K562 (cell line): ENCODE results near the gene NME7. TPM values are rescaled to one million over a fixed set of nuclear protein-coding genes. Genes with fewer than 3 reads are reported as not detected.
A peak's percentile ranks its signal among the peaks of the same experiment; 100 is the strongest.

Experiments used
- ATAC-seq: fragments of 200-7000 bp; cut with Tn5 transposase; 3 replicates; pipeline ENCODE4 v1.9.1; 2020; ENCODE audit warnings: moderate library complexity
- BruUV-seq: library from RNA; stranded (reverse); fragments of 400-500 nt; replicated peaks from 2 replicates; lab custom pipeline; 2021; lab: Mats Ljungman, UMichigan
- CTCF ChIA-PET: fragments of 300-600 bp; formaldehyde crosslinking; extraction: SDS; loops from one replicate; lab custom pipeline; 2021; ENCODE audit warnings: low intra/inter-chr PET ratio; lab: Yijun Ruan, JAX
- POLR2A ChIA-PET: fragments of 300-600, 350-650 bp; sonication (Branson Sonifier 250); formaldehyde crosslinking; extraction: SDS; loops from one replicate; lab custom pipeline; 2021; ENCODE audit warnings: antibody characterized with exemption, inconsistent platforms; lab: Yijun Ruan, JAX
- DNase-seq, 4 experiments: peaks; one replicate each; pipeline versions ENCODE4 v3.0.0 to v3.0.0-alpha.2; 2011 to 2018; ENCODE audit warnings: low spot score in 3 of 4, mixed read lengths in 3 of 4; ENCODE audit errors: extremely low read depth in 1 of 4
- FAIRE-seq: peaks from 2 replicates; lab custom pipeline; 2011; peaks lifted over from hg19 to GRCh38; lab: Jason Lieb, UNC
- H2AFZ ChIP-seq: 2 replicates; pipeline ENCODE4 v1.6.0; 2011; ENCODE audit warnings: low read depth, low read length, control low read depth, inconsistent platforms
- H3K27ac ChIP-seq: fragments of 200-600 bp; 3 replicates; pipeline ENCODE4 v1.8.0; 2011; ENCODE audit warnings: low read depth, mild to moderate bottlenecking, control low read depth, inconsistent platforms, low read length, moderate library complexity, mixed read lengths; ENCODE audit errors: extremely low read depth
- H3K27me3 ChIP-seq, 2 experiments: fragments of 300-600 bp in 1 of 2; 2 replicates in 1 of 2; 3 replicates in 1 of 2; pipeline versions ENCODE4 v1.6.0 to v1.8.0; 2011; ENCODE audit warnings: inconsistent platforms in 2 of 2, low read length in 2 of 2, mild to moderate bottlenecking in 1 of 2, mixed read lengths in 1 of 2, moderate library complexity in 1 of 2; ENCODE audit not compliant: control insufficient read depth in 2 of 2, insufficient read depth in 2 of 2
- H3K36me3 ChIP-seq: fragments of 300-600 bp; 3 replicates; pipeline ENCODE4 v1.8.0; 2011; ENCODE audit warnings: mild to moderate bottlenecking, low read length, inconsistent platforms; ENCODE audit not compliant: control insufficient read depth, insufficient read depth
- H3K4me1 ChIP-seq, 2 experiments: fragments of 200-600 bp in 1 of 2; replicated peaks in 1 of 2; 2 replicates in 1 of 2; 3 replicates in 1 of 2; pipeline versions ENCODE4 v1.5.1 to v1.8.0; 2011; ENCODE audit warnings: inconsistent platforms in 2 of 2, low read length in 2 of 2, mild to moderate bottlenecking in 1 of 2, mixed read lengths in 1 of 2, moderate library complexity in 1 of 2; ENCODE audit not compliant: control insufficient read depth in 2 of 2, insufficient read depth in 2 of 2
- H3K4me2 ChIP-seq: 2 replicates; pipeline ENCODE4 v1.6.1; 2011; ENCODE audit warnings: low read length, control low read depth, inconsistent platforms, mixed read lengths; ENCODE audit not compliant: insufficient read depth
- H3K4me3 ChIP-seq: fragments of 200-600 bp; sonication (generic), shearing (Covaris generic); 2 replicates; pipeline ENCODE4 v1.5.1; 2016; ENCODE audit warnings: control low read depth, inconsistent platforms
- H3K79me2 ChIP-seq: fragments of 200-600 bp; 3 replicates; pipeline ENCODE4 v1.8.0; 2011; ENCODE audit warnings: low read length, inconsistent platforms; ENCODE audit not compliant: control insufficient read depth, insufficient read depth
- H3K9ac ChIP-seq, 2 experiments: 2 replicates each; pipeline versions ENCODE4 v1.6.0 to v1.6.1; 2011; ENCODE audit warnings: low read depth in 2 of 2, low read length in 2 of 2, control low read depth in 1 of 2, inconsistent platforms in 1 of 2, mild to moderate bottlenecking in 1 of 2, mixed read lengths in 1 of 2; ENCODE audit not compliant: insufficient read depth in 1 of 2
- H3K9me1 ChIP-seq: one replicate; pipeline ENCODE4 v1.6.0; 2011; ENCODE audit warnings: inconsistent platforms, mild to moderate bottlenecking, low read length, moderate library complexity; ENCODE audit not compliant: control insufficient read depth, insufficient read depth
- H3K9me3 ChIP-seq: replicated peaks from 2 replicates; pipeline ENCODE4 v1.5.1; 2011; ENCODE audit warnings: low read depth, low read length, inconsistent platforms; ENCODE audit not compliant: control insufficient read depth, insufficient read depth
- H4K20me1 ChIP-seq: replicated peaks from 2 replicates; pipeline ENCODE4 v1.6.1; 2011; ENCODE audit warnings: low read length, inconsistent platforms, mixed read lengths; ENCODE audit not compliant: control insufficient read depth, insufficient read depth
- CBX8 ChIP-seq: fragments of 200-600 bp; sonication (generic); IDR thresholded peaks from 2 replicates; pipeline ENCODE4 v1.6.1; 2012; ENCODE audit warnings: borderline replicate concordance, mixed run types, low read depth, mild to moderate bottlenecking, moderate library complexity, mixed read lengths, low read length, control low read depth, inconsistent platforms; ENCODE audit not compliant: poor library complexity, severe bottlenecking; ENCODE audit errors: extremely low read depth
- GABPA ChIP-seq: fragments of 200-800 bp; sonication (Bioruptor generic); conservative IDR thresholded peaks from 2 replicates; pipeline ENCODE4 v1.6.1; 2016; ENCODE audit warnings: low read depth, missing genetic modification characterization, missing compliant biosample characterization
- KLF6 ChIP-seq: fragments of 250-450 bp; sonication (Bioruptor Pico); IDR thresholded peaks from 2 replicates; pipeline ENCODE4 v1.4.0; 2020; ENCODE audit warnings: mild to moderate bottlenecking, moderate library complexity, borderline replicate concordance
- MYNN ChIP-seq, 2 experiments: sonication (generic); formaldehyde crosslinking in 1 of 2; IDR thresholded peaks; 2 replicates each; pipeline versions ENCODE4 v1.5.0 to v1.6.1; 2016 to 2020; ENCODE audit warnings: antibody characterized with exemption in 1 of 2, missing genetic modification reagents in 1 of 2
- NUFIP1 ChIP-seq: fragments of 450-650 bp; IDR thresholded peaks from 2 replicates; pipeline ENCODE4 v1.6.1; 2018; ENCODE audit not compliant: partially characterized antibody
- PTRF ChIP-seq: fragments of 450-650 bp; IDR thresholded peaks from 2 replicates; pipeline ENCODE4 v1.6.1; 2016; ENCODE audit warnings: mild to moderate bottlenecking, missing genetic modification characterization, missing compliant biosample characterization
- TGIF2 ChIP-seq: sonication (generic); formaldehyde crosslinking; IDR thresholded peaks from 2 replicates; pipeline ENCODE4 v1.8.1; 2022; ENCODE audit warnings: mild to moderate bottlenecking, missing genetic modification reagents, moderate library complexity
- THRAP3 ChIP-seq: fragments of 450-650 bp; IDR thresholded peaks from 2 replicates; pipeline ENCODE4 v1.6.1; 2016; ENCODE audit warnings: mild to moderate bottlenecking, inconsistent platforms, borderline replicate concordance
- ZNF146 ChIP-seq: IDR thresholded peaks from one replicate; pipeline ENCODE4 v1.6.1; 2018; ENCODE audit warnings: missing compliant biosample characterization; ENCODE audit not compliant: unreplicated experiment
- ZNF165 ChIP-seq: fragments of 250-450 bp; sonication (Bioruptor Pico); IDR thresholded peaks from 2 replicates; pipeline ENCODE4 v1.4.0; 2020; ENCODE audit warnings: borderline replicate concordance
- ZNF253 ChIP-seq: fragments of 250-450 bp; sonication (Bioruptor Pico); conservative IDR thresholded peaks from 2 replicates; pipeline ENCODE4 v1.6.1; 2021; ENCODE audit warnings: mild to moderate bottlenecking
- ZNF668 ChIP-seq: fragments of 250-450 bp; sonication (Bioruptor Pico); IDR thresholded peaks from 2 replicates; pipeline ENCODE4 v1.8.0; 2022; ENCODE audit warnings: mild to moderate bottlenecking, inconsistent platforms
- WGBS: fragments of 100-300 bp; shearing (Covaris generic); methylation state at CpG from one replicate; pipeline ENCODE4 v1.1.6; 2016; ENCODE audit warnings: low coverage, mixed read lengths; ENCODE audit not compliant: insufficient coverage; ENCODE audit errors: missing lambda C conversion rate; 5-methylcytosine and 5-hydroxymethylcytosine counted together
- in situ Hi-C: fragments of 300-500 bp; cut with MboI; formaldehyde crosslinking; loops from 4 replicates; pipeline ENCODE4 v1.15.0; 2018; ENCODE audit warnings: inconsistent platforms, mixed read lengths
- intact Hi-C: fragments of 100-400 bp; cut with micrococcal nuclease; formaldehyde crosslinking; loops from 2 replicates; pipeline ENCODE4 v1.14.2; 2022
- polyA plus RNA-seq, 8 experiments: library from polyadenylated mRNA; depleted of rRNA in 4 of 8; stranded (reverse) in 5 of 8; unstranded in 3 of 8; fragments of >200 nt; fragmentation: Nextera tagmentation in 2 of 8; fragmentation: Illumina TruSeq in 1 of 8; extraction: Ambion mirVana in 2 of 8; extraction: Trizol in 1 of 8; gene quantifications; 2 replicates each; pipeline versions ENCODE4 v1.2.1 to v1.2.3, GENCODE V29; 2011 to 2014; ENCODE audit warnings: inconsistent platforms in 1 of 8, missing spikeins in 1 of 8
- total RNA-seq, 7 experiments: library from RNA; depleted of rRNA in 6 of 7; stranded (reverse); fragments of >200 nt in 6 of 7; fragmentation: Illumina TruSeq in 2 of 7; extraction: Trizol in 2 of 7; gene quantifications; 2 replicates each; pipeline versions ENCODE4 v1.2.1 to v1.2.3, GENCODE V29; 2011 to 2021; ENCODE audit warnings: low replicate concordance in 1 of 7
- TF ChIP-seq, protein P1 (sequence below), 3 experiments: IDR thresholded peaks in 2 of 3; conservative IDR thresholded peaks in 1 of 3; 2 replicates each; pipeline ENCODE4 v1.5.1; 2011 to 2012; ENCODE audit warnings: low read length in 3 of 3, mild to moderate bottlenecking in 3 of 3, control low read depth in 2 of 3, improper control_type of control experiment in 1 of 3, inconsistent platforms in 1 of 3, low read depth in 1 of 3, mixed read lengths in 1 of 3, moderate library complexity in 1 of 3; ENCODE audit not compliant: insufficient read depth in 2 of 3
- TF ChIP-seq, protein P2 (sequence below): sonication (generic); formaldehyde crosslinking; IDR thresholded peaks from 2 replicates; pipeline ENCODE4 v1.8.0; 2022; ENCODE audit warnings: mild to moderate bottlenecking, missing genetic modification reagents
- TF ChIP-seq, protein P3 (sequence below): sonication (generic); formaldehyde crosslinking; IDR thresholded peaks from 2 replicates; pipeline ENCODE4 v1.8.1; 2022; ENCODE audit warnings: missing genetic modification reagents

Gene NME7
- total and polyA plus RNA-seq, 9 of the 15 experiments (the other 6 are each of a cell fraction or from before 2014, with no cell fraction given), result 7.9 to 43.2 (median 23.9) TPM

DNA sequence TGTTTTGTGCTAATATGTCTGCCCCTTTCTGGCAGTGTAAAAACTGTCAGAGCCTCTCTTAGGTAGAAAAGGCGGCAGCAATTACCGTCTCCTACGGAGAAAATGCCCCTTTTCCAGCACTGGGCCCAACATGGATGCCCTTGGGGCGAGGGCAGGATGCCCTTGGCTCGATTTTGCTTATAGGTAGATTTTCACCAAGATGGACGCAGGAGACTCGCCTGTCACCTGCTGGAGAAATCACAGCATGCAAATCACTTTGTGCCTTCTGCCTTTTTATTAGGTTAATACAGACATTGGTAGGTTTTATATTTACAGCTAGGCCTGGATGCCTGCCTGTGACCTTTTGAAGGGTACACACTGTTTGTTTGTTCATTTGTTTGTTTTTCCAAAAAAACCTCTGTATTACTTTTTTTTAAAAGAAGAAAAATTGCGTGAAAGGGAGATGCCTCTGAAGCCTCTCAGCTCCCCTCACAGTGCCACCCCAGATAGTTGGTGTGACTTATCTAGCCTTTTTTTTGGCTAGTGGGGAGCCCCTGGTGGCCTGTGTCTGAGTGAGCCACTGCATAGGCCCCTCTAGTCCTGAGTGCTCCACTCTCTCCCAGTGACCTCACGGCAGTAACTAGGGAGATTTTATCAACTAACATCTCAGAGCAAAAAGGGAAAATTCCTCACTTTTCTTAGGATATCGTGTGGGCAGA, 258.6 kb downstream of the NME7 start (continued):
- TF ChIP-seq, protein P1, sequence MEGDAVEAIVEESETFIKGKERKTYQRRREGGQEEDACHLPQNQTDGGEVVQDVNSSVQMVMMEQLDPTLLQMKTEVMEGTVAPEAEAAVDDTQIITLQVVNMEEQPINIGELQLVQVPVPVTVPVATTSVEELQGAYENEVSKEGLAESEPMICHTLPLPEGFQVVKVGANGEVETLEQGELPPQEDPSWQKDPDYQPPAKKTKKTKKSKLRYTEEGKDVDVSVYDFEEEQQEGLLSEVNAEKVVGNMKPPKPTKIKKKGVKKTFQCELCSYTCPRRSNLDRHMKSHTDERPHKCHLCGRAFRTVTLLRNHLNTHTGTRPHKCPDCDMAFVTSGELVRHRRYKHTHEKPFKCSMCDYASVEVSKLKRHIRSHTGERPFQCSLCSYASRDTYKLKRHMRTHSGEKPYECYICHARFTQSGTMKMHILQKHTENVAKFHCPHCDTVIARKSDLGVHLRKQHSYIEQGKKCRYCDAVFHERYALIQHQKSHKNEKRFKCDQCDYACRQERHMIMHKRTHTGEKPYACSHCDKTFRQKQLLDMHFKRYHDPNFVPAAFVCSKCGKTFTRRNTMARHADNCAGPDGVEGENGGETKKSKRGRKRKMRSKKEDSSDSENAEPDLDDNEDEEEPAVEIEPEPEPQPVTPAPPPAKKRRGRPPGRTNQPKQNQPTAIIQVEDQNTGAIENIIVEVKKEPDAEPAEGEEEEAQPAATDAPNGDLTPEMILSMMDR (IDR thresholded peaks at IDR 0.05 in 2 of 3, conservative IDR thresholded peaks at IDR 0.05 in 1 of 3; ENCODE audit: insufficient read depth in 2 of 3, low read depth in 1 of 3, low read length in 3 of 3), result peak in 2 of 3 experiments; percentile 30 to 34; a peak in 1 of 6 replicates

DNA sequence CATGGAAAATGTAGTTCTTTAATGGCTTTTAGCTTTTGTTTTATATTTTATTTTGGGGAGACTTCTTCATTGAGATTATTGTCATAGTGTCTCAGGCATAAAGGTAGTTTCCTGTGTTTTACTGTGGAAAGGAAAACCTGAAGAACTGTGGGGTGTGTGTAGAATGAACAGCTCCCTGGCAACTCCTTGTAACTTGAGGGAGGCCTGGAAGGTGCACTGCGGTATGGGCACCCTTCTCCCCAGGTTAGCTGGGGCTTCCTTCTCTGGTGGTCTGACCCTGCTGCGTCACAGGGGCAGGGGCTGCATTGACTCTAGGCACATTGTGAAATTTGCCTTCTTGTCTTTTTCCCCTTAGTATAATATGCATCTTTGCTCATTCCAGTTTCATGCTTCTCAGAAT, 259.4 kb downstream of the NME7 start:
- intact Hi-C loops (loop anchor here (5.0 to 10.0 kb wide), 2 partner anchors 437 to 661 kb away; no protein-coding TSS in a partner anchor), in situ Hi-C loops (no loop called here)
- no TSS peak for BruUV-seq
- Histone ChIP-seq H3K4me2 (no peak overlapping the region), H3K9me1 (no peaks in the 10 kb centered on the region), H3K9me3 (no peaks in the 10 kb centered on the region), H3K79me2 (no peaks in the 10 kb centered on the region), H3K27ac (no peak overlapping the region), H3K36me3 (no peaks in the 10 kb centered on the region), H2AFZ (no peak overlapping the region), H4K20me1 (no peaks in the 10 kb centered on the region), H3K4me1 (peaks cover 3 to 18% of the 10 kb centered on the region in 2 experiments; a peak in 4 of 5 replicates), H3K27me3 (peaks cover 12 to 30% of the 10 kb centered on the region in 2 experiments), H3K4me3 (no peak overlapping the region), H3K9ac (no peak overlapping the region)
- POLR2A ChIA-PET, result interaction anchor here (0.8 to 1.2 kb wide), 2 partner anchors 10 to 260 kb away, joined by 3 read pairs; partner anchors contain the start of genes BLZF1 and NME7
- no peak for FAIRE-seq
- ATAC-seq, result no peak
- CTCF ChIA-PET, result no interaction called here
- WGBS, result 67% methylated on average over 2 of the region's 2 CpGs
- DNase-seq, result no peak
- no peak for TF ChIP-seq ZNF165 (CRISPR knock-in tag)
- no peak for TF ChIP-seq THRAP3
- no peak for TF ChIP-seq MYNN (IDR thresholded peaks at IDR 0.05)
- no peak for TF ChIP-seq MYNN (CRISPR knock-in tag; IDR thresholded peaks at IDR 0.05)
- TF ChIP-seq, protein P2, sequence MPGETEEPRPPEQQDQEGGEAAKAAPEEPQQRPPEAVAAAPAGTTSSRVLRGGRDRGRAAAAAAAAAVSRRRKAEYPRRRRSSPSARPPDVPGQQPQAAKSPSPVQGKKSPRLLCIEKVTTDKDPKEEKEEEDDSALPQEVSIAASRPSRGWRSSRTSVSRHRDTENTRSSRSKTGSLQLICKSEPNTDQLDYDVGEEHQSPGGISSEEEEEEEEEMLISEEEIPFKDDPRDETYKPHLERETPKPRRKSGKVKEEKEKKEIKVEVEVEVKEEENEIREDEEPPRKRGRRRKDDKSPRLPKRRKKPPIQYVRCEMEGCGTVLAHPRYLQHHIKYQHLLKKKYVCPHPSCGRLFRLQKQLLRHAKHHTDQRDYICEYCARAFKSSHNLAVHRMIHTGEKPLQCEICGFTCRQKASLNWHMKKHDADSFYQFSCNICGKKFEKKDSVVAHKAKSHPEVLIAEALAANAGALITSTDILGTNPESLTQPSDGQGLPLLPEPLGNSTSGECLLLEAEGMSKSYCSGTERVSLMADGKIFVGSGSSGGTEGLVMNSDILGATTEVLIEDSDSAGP (CRISPR knock-in tag), result no peak
- TF ChIP-seq KLF6, result no peak
- TF ChIP-seq, protein P3, sequence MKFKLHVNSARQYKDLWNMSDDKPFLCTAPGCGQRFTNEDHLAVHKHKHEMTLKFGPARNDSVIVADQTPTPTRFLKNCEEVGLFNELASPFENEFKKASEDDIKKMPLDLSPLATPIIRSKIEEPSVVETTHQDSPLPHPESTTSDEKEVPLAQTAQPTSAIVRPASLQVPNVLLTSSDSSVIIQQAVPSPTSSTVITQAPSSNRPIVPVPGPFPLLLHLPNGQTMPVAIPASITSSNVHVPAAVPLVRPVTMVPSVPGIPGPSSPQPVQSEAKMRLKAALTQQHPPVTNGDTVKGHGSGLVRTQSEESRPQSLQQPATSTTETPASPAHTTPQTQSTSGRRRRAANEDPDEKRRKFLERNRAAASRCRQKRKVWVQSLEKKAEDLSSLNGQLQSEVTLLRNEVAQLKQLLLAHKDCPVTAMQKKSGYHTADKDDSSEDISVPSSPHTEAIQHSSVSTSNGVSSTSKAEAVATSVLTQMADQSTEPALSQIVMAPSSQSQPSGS, result no peak
- TF ChIP-seq ZNF668, result no peak
- no peak for TF ChIP-seq PTRF
- no peak for TF ChIP-seq NUFIP1
- TF ChIP-seq CBX8, result no peak
- TF ChIP-seq ZNF253 (CRISPR knock-in tag), result no peak
- TF ChIP-seq ZNF146 (CRISPR knock-in tag), result no peak
- TF ChIP-seq GABPA (tag), result no peak
- TF ChIP-seq TGIF2, result no peak
